Heart right ventricle (tissue), 16 donors: Measurements from ENCODE around the gene TUFM. TPM values are rescaled to one million over a fixed set of nuclear protein-coding genes. Genes with fewer than 3 reads are reported as not detected.

ENCODE experiments used
- ATAC-seq, 8 donors: fragments of 200-7000 bp; cut with Tn5 transposase; one replicate each; pipeline ENCODE4 v1.9.1; 2020; ENCODE audit warnings: mild to moderate bottlenecking in 8 of 8, moderate library complexity in 8 of 8, moderate number of reproducible peaks in 1 of 8
- DNase-seq, 2 donors: peaks; one replicate each; pipeline ENCODE4 v3.0.0-alpha.2; 2020
- H3K27ac ChIP-seq, 10 donors: fragments of 200-600 bp; sonication (generic) in 2 of 10; one replicate each; pipeline versions ENCODE4 v1.5.0 to v1.8.0; 2020 to 2022; ENCODE audit warnings: mild to moderate bottlenecking in 3 of 10
- H3K27me3 ChIP-seq, 7 donors: fragments of 200-600 bp; one replicate each; pipeline ENCODE4 v1.8.0; 2021 to 2022; ENCODE audit warnings: mild to moderate bottlenecking in 2 of 7
- H3K36me3 ChIP-seq, 9 donors: fragments of 200-600 bp; sonication (generic) in 1 of 9; one replicate each; pipeline versions ENCODE4 v1.5.0 to v1.8.0; 2020 to 2022; ENCODE audit warnings: mild to moderate bottlenecking in 2 of 9
- H3K4me1 ChIP-seq, 9 donors: fragments of 200-600 bp; sonication (generic) in 1 of 9; one replicate each; pipeline versions ENCODE4 v1.5.0 to v1.8.0; 2020 to 2022; ENCODE audit warnings: mild to moderate bottlenecking in 4 of 9
- H3K4me3 ChIP-seq, 10 donors: fragments of 200-600 bp; sonication (generic) in 2 of 10; one replicate each; pipeline versions ENCODE4 v1.5.0 to v1.8.0; 2020 to 2022; ENCODE audit warnings: mild to moderate bottlenecking in 7 of 10, moderate library complexity in 2 of 10
- H3K9me3 ChIP-seq, 11 donors: fragments of 200-600 bp in 10 of 11; sonication (generic) in 2 of 11; one replicate each; pipeline versions ENCODE4 v1.5.0 to v1.8.0; 2013 to 2022; ENCODE audit warnings: mild to moderate bottlenecking in 2 of 11, control low read depth in 1 of 11, moderate library complexity in 1 of 11
- CTCF ChIP-seq, 9 donors: fragments of 200-600 bp; sonication (generic) in 2 of 9; IDR thresholded peaks; one replicate each; pipeline versions ENCODE4 v1.5.0 to v1.8.0; 2021 to 2022; ENCODE audit warnings: antibody characterized with exemption in 9 of 9, mild to moderate bottlenecking in 5 of 9, moderate library complexity in 1 of 9
- WGBS, 2 donors: extraction: QIAGEN DNeasy Blood & Tissue Kit; methylation state at CpG; one replicate each; pipeline ENCODE4 v1.1.7; 2013; ENCODE audit warnings: inconsistent platforms in 1 of 2; 5-methylcytosine and 5-hydroxymethylcytosine counted together
- intact Hi-C, 10 donors: fragments of 100-400 bp; cut with DNase I; formaldehyde crosslinking; loops; one replicate each; pipeline versions ENCODE4 v1.11.1 to v1.14.2; 2022
- polyA plus RNA-seq, 2 donors: library from polyadenylated mRNA; stranded (reverse); fragments of 200-250 nt; gene quantifications; one replicate each; pipeline ENCODE4 v1.2.3, GENCODE V29; 2013
- total RNA-seq, 10 donors: library from RNA; stranded (reverse); fragmentation: NEBNext Ultra II Directional in 3 of 10; extraction: Animal tissue kit (Norgen Biotek cat#: 25700) in 3 of 10; gene quantifications; one replicate each; pipeline versions ENCODE4 v1.2.1 to v1.2.4, GENCODE V29; 2021 to 2023
- donor health status: Arrhythmogenic right ventricular cardiomyopathy.
- donor health status: ischemic (EF 13 %, LVEDD 7.1; RV severe dilation, severe dysfunction).
- donor health status: healthy with polysubstance abuse.
- donor health status: DM: no; HTN: yes; CAD: no.
- donor health status: DM: no; HTN: no; CAD: no.
- donor health status: ischemic (EF 25% LVEDD 6.9; RV normal size, moderate dysfunction).
- donor health status: ischemic (EF 25% LVEDD 5.7; RV mildly dilated, moderate dysfunction).
- donor health status: healthy.
- donor health status: DM: yes; HTN: yes; CAD: no.
- donor health status: Ischemic cardiomyopathy.
- donor health status: ischemic (EF 35%, LVEDD 5.7; RV mildly dilated, moderate dysfunction).
- donor health status: nonischemic (EF 11% LVEDD 7.7; RV severe dilation, severe dysfunction).
- donor health status: DM: yes; HTN: yes; CAD: no.
- donor health status: PGD.
- donor health status: ischemic (EF 29% LVEDD 5.4; RV normal size, mild dysfunction).
- donor health status: nonischemic (EF 23%, LVEDD 6.1; RV moderate dilation, normal function).

The TUFM gene
- total and polyA plus RNA-seq, 12 donors, result 193 to 362 (median 242) TPM

DNA sequence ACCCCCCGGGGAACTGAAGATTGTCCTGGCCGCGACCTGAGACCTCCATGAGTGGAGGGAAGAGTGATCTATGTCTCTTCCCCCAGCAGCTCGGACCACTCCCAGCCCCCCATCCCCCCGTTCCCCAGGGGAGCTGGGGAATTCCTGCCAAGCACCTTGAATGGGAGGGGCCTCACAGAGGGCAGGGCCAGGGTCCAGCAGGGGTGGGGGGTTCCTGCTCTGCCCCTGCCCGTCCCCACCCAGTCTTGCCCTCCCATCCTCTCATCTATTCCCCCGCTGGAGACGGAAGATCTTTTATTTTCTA lies 9.4 kb downstream of the TUFM start:
- WGBS, 2 donors, result 79 to 82% methylated on average over 8 of the region's 8 CpGs
- Histone ChIP-seq H3K4me3 (no peak overlapping the region), H3K27ac (no peak overlapping the region), H3K4me1 (no peaks in the 10 kb centered on the region), H3K9me3 (no peaks in the 10 kb centered on the region), H3K36me3 (peaks cover 15 to 87% (median 61%) of the 10 kb centered on the region in 9 donors), H3K27me3 (no peaks in the 10 kb centered on the region)
- ATAC-seq, result no peak
- intact Hi-C loops, result no loop called here
- no peak for DNase-seq
- no peak for TF ChIP-seq CTCF (IDR thresholded peaks at IDR 0.05)

DNA sequence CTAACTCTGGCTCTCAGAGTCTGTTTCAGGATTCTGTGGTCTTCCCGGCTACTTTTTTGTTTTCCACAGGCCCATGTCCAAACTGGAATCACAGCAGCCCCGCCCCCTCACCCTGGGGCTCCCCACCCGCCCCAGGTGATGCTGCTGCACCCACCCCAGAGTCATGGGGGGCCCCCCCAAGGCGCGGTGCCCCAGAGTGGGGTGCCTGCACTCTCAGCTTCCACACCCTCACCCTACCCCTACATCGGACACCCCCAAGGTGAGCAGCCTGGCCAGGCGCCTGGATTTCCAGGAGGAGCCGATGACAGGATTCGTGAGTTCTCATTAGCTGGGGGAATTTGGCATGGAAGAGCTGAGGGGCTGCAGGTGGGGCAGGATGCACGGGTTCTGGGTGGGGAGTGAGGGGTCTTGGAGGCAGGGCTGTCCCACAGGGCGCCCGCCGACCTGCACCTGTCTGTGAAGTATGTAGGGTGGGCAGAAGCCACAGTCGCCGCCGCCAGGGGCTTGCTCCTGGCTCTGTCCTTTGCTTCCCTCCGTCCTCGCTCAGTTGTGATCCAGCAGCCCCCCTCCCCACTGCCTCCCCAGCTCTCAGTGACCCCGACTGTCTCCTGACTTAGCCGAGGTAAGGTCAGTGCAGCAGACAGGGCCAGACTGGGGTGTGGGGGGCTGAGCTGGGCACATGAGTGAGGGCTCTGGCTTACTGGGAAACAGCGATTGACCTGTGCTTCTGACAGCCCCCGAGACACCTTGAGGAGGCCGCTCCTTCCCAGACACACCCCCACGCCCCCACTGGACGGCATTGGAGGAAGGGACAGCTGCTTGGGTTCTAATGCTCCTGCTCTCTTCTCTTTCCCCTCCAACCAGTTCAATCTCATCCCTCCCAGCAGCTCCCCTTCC lies 10.0 kb downstream of the TUFM start:
- H3K9me3 ChIP-seq, result no peaks in the 10 kb centered on the region
- H3K4me1 ChIP-seq, result no peaks in the 10 kb centered on the region
- no peak overlapping the region for H3K27ac ChIP-seq
- no peaks in the 10 kb centered on the region for H3K27me3 ChIP-seq
- intact Hi-C loops, result no loop called here
- WGBS, 2 donors, result 92 to 93% methylated on average over 25 of the region's 25 CpGs
- no peak for TF ChIP-seq CTCF (IDR thresholded peaks at IDR 0.05)
- peak in 3 of 8 donors; percentile 15 to 28 (median 19) for ATAC-seq
- peaks cover 21 to 87% (median 65%) of the 10 kb centered on the region in 9 donors for H3K36me3 ChIP-seq
- H3K4me3 ChIP-seq, result no peak overlapping the region
- no peak for DNase-seq

- H3K27ac ChIP-seq, result no peak overlapping the region
- peaks cover 26 to 92% (median 75%) of the 10 kb centered on the region in 9 donors for H3K36me3 ChIP-seq
- H3K4me1 ChIP-seq, result no peaks in the 10 kb centered on the region
- 89 to 94% methylated on average over 25 of the region's 25 CpGs for WGBS, 2 donors
- no peak for TF ChIP-seq CTCF (IDR thresholded peaks at IDR 0.05)
- no peak for DNase-seq
- peak in 4 of 8 donors; percentile 5 to 33 (median 10) for ATAC-seq
- H3K4me3 ChIP-seq, result no peak overlapping the region
- H3K27me3 ChIP-seq, result no peaks in the 10 kb centered on the region
- no peaks in the 10 kb centered on the region for H3K9me3 ChIP-seq
- intact Hi-C loops, result no loop called here
Observed at GRCh38 chr16:28834873-28835863, 11.0 kb downstream of the TUFM start.

DNA sequence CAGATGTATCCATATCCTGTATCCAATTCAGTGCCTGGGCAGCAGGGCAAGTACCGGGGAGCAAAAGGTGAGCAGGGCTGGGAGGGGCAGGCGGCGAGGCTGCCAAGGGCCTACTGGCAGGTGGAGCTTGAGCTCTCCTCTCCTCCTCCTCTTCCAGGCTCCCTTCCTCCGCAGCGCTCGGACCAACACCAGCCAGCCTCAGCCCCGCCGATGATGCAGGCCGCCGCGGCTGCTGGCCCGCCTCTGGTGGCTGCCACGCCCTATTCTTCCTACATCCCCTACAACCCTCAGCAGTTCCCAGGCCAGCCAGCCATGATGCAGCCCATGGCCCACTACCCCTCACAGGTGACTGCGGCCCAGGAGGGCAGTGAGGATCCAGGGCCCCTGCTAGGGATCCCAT lies 11.8 kb downstream of the TUFM start:
- Histone ChIP-seq H3K27me3 (no peaks in the 10 kb centered on the region), H3K27ac (no peak overlapping the region), H3K4me3 (no peak overlapping the region), H3K4me1 (no peaks in the 10 kb centered on the region), H3K9me3 (no peaks in the 10 kb centered on the region), H3K36me3 (peaks cover 26 to 100% (median 83%) of the 10 kb centered on the region in 9 donors)
- ATAC-seq, result peak in 2 of 8 donors; percentile 6 to 15
- intact Hi-C loops, result no loop called here
- DNase-seq, result no peak
- WGBS, 2 donors, result 94 to 96% methylated on average over 6 to 11 of the region's 14 CpGs
- TF ChIP-seq CTCF (IDR thresholded peaks at IDR 0.05), result no peak
